T47D (cell line): ENCODE measurements around the gene PABPN1L.

Experiments used
- DNase-seq, 2 experiments: peaks; one replicate each; pipeline versions ENCODE4 v3.0.0 to v3.0.0-alpha.2; 2011 to 2012; ENCODE audit warnings: low read depth in 1 of 2, low spot score in 1 of 2
- JUND ChIP-seq: IDR thresholded peaks from 2 replicates; pipeline ENCODE4 v1.6.1; 2012; ENCODE audit warnings: low read depth
- in situ Hi-C: cut with HindIII; loops from 2 replicates; pipeline ENCODE4 v1.10.0; 2016; ENCODE audit warnings: low sequenced_read_pairs, low pct_unique_long_range_greater_than_20kb

The PABPN1L gene

DNA sequence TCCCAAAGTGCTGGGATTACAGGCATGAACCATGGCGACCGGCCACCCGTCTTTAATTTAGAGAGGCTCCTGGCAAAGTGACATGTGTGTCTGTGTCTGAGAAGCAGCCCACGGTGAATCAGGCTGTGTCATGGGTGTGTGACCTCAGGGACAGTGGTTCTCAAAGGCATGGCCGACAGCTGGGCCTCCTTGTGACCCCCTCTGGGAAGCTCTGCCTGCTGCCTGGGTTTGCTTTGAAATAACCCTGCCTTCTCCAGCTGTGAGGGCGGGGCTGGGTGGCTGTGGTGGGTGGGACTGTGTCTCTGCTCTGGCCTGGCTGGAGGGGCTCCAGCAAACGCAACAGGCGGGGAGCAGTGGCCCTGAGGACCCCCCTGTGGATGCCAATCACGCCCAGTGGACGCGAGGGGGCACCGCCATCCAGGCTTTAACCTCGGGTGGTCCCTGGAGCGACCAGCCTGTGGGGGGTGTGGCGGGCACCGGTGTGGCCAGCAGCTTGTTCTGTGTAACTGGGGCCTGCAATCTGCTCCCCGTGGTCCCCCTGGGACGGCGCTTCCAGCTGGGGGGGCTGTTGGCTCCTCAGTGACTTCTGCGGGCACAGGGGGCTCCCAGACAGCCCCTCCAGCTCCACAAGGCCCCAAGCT is 46.0 kb downstream of the PABPN1L start:
- no peak for DNase-seq
- no peak for TF ChIP-seq JUND
- in situ Hi-C loops, result no loop called here

DNA sequence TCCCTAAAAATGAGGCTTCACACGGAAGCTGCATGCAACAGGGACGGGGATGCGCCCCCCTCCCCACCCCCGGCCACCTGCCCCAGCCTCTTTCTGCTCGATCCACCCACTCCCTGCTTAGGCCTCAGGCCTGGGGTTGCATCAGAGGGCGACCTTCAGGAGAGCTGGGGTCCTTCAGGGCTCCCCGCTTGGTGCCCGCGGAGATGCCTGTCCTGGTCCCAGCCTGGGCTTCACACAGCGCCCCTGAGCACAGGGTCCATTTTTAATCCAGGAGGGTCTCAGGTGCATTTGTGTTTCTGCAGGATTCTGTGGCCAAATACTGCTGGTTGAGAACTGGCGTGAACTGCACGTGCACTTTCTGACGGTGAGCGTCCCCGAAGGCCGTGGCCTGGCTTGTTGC is 47.3 kb downstream of the PABPN1L start:
- in situ Hi-C loops, result no loop called here
- no peak for TF ChIP-seq JUND
- no peak for DNase-seq

DNA sequence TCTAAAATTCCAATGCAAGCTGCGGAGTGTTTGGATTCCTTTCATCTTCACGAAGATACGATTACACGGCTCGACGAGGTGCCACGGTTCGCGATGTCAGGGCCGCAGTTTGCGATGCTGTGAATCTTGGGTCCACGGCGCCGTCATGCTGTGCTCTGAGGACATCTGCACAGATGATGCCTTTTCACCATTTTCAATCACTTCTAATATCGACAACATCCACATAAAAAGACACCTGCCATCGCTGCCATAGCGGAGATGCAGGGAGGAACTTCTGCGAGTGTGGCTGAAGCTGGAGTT is 47.9 kb downstream of the PABPN1L start:
- DNase-seq, result no peak
- in situ Hi-C loops, result no loop called here
- TF ChIP-seq JUND, result no peak

- no peak for DNase-seq
- in situ Hi-C loops, result no loop called here
- no peak for TF ChIP-seq JUND
Measured at GRCh38 chr16:88817785-88818574, 48.5 kb downstream of the PABPN1L start.

- TF ChIP-seq JUND, result no peak
- in situ Hi-C loops, result no loop called here
- DNase-seq, result no peak
Measured at GRCh38 chr16:88816736-88817535, 49.5 kb downstream of the PABPN1L start.

DNA sequence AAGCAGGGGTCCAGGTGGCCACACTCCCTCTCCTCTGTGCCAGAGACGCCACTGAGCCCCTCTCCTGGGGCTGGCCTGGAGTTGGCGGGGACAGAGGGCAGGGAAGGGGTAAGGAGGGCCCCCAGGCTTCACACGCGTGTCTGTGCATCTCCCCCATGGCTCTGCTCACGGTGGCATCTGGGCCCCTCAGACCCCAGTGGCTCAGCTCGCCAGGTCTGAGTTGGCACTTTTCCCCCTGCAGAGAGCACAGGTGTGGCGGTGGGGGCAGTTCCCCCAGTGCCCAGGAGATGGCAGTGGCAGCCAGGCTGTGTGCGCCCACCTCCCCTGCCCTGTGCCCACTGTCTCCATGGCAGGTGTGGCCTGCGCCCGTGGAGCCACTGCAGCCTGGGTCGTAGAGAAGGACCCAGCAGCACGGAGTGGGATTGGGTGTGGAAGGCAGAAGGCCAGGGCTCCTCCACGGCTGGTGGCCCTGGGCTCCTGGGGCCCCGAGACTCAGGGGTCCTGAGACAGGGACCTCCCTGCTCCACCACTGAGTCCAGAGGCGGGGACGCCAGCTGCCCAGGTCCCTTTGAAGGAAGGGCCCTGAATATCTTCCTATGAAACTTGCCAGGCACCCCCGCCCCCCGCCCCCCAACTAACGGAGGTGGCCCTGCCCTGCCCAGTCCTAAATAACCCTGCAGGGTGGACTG is 50.4 kb downstream of the PABPN1L start:
- in situ Hi-C loops, result no loop called here
- TF ChIP-seq JUND, result no peak

DNA sequence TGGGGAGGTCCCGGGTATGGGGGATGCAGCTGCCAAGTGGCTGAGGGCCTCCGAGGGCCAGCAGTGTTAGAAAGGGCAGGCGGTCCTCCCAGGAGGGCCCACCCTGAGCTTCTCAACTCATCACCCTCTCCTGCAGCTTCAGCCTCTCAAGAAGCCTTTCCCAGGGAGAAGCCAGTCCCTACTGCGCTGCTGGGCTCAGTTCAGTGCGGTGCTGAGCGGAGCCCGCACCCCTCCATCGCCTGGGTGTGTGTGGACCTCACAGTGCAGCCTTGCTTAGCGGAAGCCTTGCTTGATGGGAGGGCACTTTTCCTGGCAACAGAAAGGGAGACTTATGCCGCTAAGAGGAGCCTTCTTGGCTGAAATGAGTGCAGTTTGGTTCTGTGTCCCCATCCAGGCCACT is 51.2 kb downstream of the PABPN1L start:
- TF ChIP-seq JUND, result no peak
- in situ Hi-C loops, result no loop called here
- no peak for DNase-seq

More for the DNA sequence above, 50.4 kb downstream of the PABPN1L start:
- peak in 1 of 2 experiments; percentile 71 for DNase-seq

DNA sequence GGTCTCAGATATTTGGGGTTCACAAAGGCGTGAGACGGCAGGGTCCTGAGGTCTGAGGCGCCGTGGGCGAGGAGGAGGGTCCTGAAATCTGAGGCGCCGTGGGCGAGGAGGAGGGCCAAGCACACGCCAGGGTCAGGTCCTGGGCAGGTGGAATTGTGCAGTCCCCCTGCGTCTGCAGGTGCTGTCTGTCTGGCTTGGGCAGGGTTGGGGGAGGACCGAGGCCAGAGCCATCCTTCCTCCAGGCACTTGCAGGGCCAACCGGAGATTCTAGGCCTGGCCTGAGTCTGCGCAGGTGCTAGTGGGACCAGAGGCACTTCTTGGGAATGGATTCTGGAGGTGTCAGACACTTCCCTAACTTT is 52.3 kb downstream of the PABPN1L start:
- DNase-seq, result no peak
- in situ Hi-C loops, result no loop called here
- no peak for TF ChIP-seq JUND
